ENCODE measurements around the gene BLTP2.
A peak's percentile ranks its signal among the peaks of the same experiment; 100 is the strongest.

BLTP2 gene

GRCh38 chr17:28643983-28644786 lies 773 bp downstream of the BLTP2 start:
- Histone ChIP-seq H3K9ac (ENCODE audit: low read length) (peak overlapping the region; percentile 19), H3K36me3 (ENCODE audit: control insufficient read depth, insufficient read depth, low read length) (peaks cover 37% of the 10 kb centered on the region), H3K27me3 (ENCODE audit: control insufficient read depth, insufficient read depth, low read length) (no peaks in the 10 kb centered on the region), H3K4me1 (ENCODE audit: control insufficient read depth, insufficient read depth, low read length) (peaks cover 12% of the 10 kb centered on the region), H3K27ac (ENCODE audit: low read depth, low read length) (peak overlapping the region; percentile 89), H3K4me3 (ENCODE audit: low read length) (peak overlapping the region; percentile 88)

GRCh38 chr17:28641579-28641978 lies 3.4 kb downstream of the BLTP2 start:
- Histone ChIP-seq H3K36me3 (ENCODE audit: control insufficient read depth, insufficient read depth, low read length) (peaks cover 50% of the 10 kb centered on the region), H3K9ac (ENCODE audit: low read length) (no peak overlapping the region), H3K4me1 (ENCODE audit: control insufficient read depth, insufficient read depth, low read length) (peaks cover 12% of the 10 kb centered on the region), H3K4me3 (ENCODE audit: low read length) (no peak overlapping the region), H3K27ac (ENCODE audit: low read depth, low read length) (no peak overlapping the region), H3K27me3 (ENCODE audit: control insufficient read depth, insufficient read depth, low read length) (no peaks in the 10 kb centered on the region)

GRCh38 chr17:28635506-28635905 lies 9.5 kb downstream of the BLTP2 start:
- Histone ChIP-seq H3K9ac (ENCODE audit: low read length) (no peak overlapping the region), H3K27me3 (ENCODE audit: control insufficient read depth, insufficient read depth, low read length) (no peaks in the 10 kb centered on the region), H3K4me1 (ENCODE audit: control insufficient read depth, insufficient read depth, low read length) (no peaks in the 10 kb centered on the region), H3K4me3 (ENCODE audit: low read length) (no peak overlapping the region), H3K27ac (ENCODE audit: low read depth, low read length) (no peak overlapping the region), H3K36me3 (ENCODE audit: control insufficient read depth, insufficient read depth, low read length) (peaks cover 77% of the 10 kb centered on the region)

- Histone ChIP-seq H3K27me3 (ENCODE audit: control insufficient read depth, insufficient read depth, low read length) (no peaks in the 10 kb centered on the region), H3K4me3 (ENCODE audit: low read length) (no peak overlapping the region), H3K36me3 (ENCODE audit: control insufficient read depth, insufficient read depth, low read length) (peaks cover 69% of the 10 kb centered on the region), H3K9ac (ENCODE audit: low read length) (no peak overlapping the region), H3K4me1 (ENCODE audit: control insufficient read depth, insufficient read depth, low read length) (no peaks in the 10 kb centered on the region), H3K27ac (ENCODE audit: low read depth, low read length) (no peak overlapping the region)
Measured at GRCh38 chr17:28634206-28634865, 10.6 kb downstream of the BLTP2 start.

GRCh38 chr17:28626818-28627217 lies 18.1 kb downstream of the BLTP2 start:
- no peaks in the 10 kb centered on the region for H3K4me1 ChIP-seq (ENCODE audit: control insufficient read depth, insufficient read depth, low read length)
- H3K27me3 ChIP-seq (ENCODE audit: control insufficient read depth, insufficient read depth, low read length), result no peaks in the 10 kb centered on the region
- no peak overlapping the region for H3K9ac ChIP-seq (ENCODE audit: low read length)
- H3K36me3 ChIP-seq (ENCODE audit: control insufficient read depth, insufficient read depth, low read length), result peaks cover 27% of the 10 kb centered on the region
- H3K4me3 ChIP-seq (ENCODE audit: low read length), result no peak overlapping the region
- no peak overlapping the region for H3K27ac ChIP-seq (ENCODE audit: low read depth, low read length)

GRCh38 chr17:28624148-28624547 lies 20.8 kb downstream of the BLTP2 start:
- H3K9ac ChIP-seq (ENCODE audit: low read length), result no peak overlapping the region
- H3K4me1 ChIP-seq (ENCODE audit: control insufficient read depth, insufficient read depth, low read length), result no peaks in the 10 kb centered on the region
- H3K36me3 ChIP-seq (ENCODE audit: control insufficient read depth, insufficient read depth, low read length), result peaks cover 45% of the 10 kb centered on the region
- no peaks in the 10 kb centered on the region for H3K27me3 ChIP-seq (ENCODE audit: control insufficient read depth, insufficient read depth, low read length)
- H3K27ac ChIP-seq (ENCODE audit: low read depth, low read length), result no peak overlapping the region
- H3K4me3 ChIP-seq (ENCODE audit: low read length), result no peak overlapping the region

DNA sequence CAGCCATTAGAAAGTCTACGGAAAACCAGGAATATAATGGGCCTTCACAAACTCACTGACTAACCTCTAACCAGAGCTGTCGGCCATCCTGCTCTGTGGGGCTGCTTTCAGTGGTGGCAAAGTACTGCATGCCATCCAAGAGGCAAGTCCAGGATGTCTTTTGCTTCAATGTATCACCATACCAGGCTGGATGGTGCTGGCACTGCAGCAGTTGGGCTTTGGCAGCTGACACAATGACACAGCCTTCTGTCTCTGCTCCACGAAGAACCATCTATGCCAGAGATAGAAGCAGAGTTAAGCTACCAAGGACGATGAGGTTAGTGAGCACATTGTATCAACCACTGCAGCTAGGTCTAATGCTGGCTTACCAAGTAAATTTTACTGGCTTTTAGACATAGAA lies 21.3 kb downstream of the BLTP2 start:
- Histone ChIP-seq H3K9ac (ENCODE audit: low read length) (no peak overlapping the region), H3K4me3 (ENCODE audit: low read length) (no peak overlapping the region), H3K27ac (ENCODE audit: low read depth, low read length) (no peak overlapping the region), H3K4me1 (ENCODE audit: control insufficient read depth, insufficient read depth, low read length) (no peaks in the 10 kb centered on the region), H3K36me3 (ENCODE audit: control insufficient read depth, insufficient read depth, low read length) (peaks cover 50% of the 10 kb centered on the region), H3K27me3 (ENCODE audit: control insufficient read depth, insufficient read depth, low read length) (no peaks in the 10 kb centered on the region)

- Histone ChIP-seq H3K4me1 (ENCODE audit: control insufficient read depth, insufficient read depth, low read length) (no peaks in the 10 kb centered on the region), H3K36me3 (ENCODE audit: control insufficient read depth, insufficient read depth, low read length) (peaks cover 45% of the 10 kb centered on the region), H3K4me3 (ENCODE audit: low read length) (no peak overlapping the region), H3K27me3 (ENCODE audit: control insufficient read depth, insufficient read depth, low read length) (no peaks in the 10 kb centered on the region), H3K9ac (ENCODE audit: low read length) (no peak overlapping the region), H3K27ac (ENCODE audit: low read depth, low read length) (no peak overlapping the region)
Measured at GRCh38 chr17:28622186-28622585, 22.8 kb downstream of the BLTP2 start.

DNA sequence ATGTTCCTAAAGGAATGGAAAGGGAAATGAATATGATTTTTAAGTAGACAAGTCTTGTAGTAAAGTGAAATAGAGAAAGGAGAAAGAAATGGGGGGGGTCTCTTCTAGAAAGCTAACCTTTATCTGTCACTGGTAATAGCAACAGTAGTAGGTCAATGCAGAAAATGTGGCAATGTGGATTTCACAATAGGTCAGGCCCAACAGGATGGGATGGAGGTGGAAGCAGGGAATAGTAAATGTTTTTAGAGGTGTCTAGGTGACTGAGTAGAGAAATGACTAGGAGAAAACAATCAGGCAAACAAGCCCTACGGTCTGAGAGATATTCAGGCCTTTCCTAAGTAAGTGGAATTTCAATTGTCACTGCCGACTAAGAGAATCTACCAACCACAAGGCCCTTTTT lies 24.9 kb downstream of the BLTP2 start:
- no peak overlapping the region for H3K27ac ChIP-seq (ENCODE audit: low read depth, low read length)
- no peak overlapping the region for H3K9ac ChIP-seq (ENCODE audit: low read length)
- H3K4me3 ChIP-seq (ENCODE audit: low read length), result no peak overlapping the region
- peaks cover 63% of the 10 kb centered on the region for H3K36me3 ChIP-seq (ENCODE audit: control insufficient read depth, insufficient read depth, low read length)
- no peaks in the 10 kb centered on the region for H3K4me1 ChIP-seq (ENCODE audit: control insufficient read depth, insufficient read depth, low read length)
- no peaks in the 10 kb centered on the region for H3K27me3 ChIP-seq (ENCODE audit: control insufficient read depth, insufficient read depth, low read length)

DNA sequence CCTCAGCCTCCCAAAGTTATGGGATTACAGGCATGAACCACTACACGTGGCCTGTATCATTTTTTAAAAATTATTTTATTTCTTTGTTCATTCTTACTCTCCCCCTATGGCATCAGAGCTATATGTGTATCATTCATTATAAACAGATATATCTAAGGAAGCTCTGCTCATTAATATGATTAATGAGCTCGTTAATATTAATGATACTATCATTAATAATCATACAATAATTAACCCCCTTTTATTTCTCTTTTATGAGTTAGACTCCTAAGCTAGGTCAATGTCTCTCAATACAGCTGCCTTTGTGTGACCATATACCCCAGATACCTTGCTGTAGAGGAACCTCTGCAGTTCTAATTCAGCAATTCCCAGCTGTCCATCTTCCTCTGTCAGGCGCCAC lies 26.5 kb downstream of the BLTP2 start:
- Histone ChIP-seq H3K4me3 (ENCODE audit: low read length) (no peak overlapping the region), H3K27me3 (ENCODE audit: control insufficient read depth, insufficient read depth, low read length) (no peaks in the 10 kb centered on the region), H3K4me1 (ENCODE audit: control insufficient read depth, insufficient read depth, low read length) (no peaks in the 10 kb centered on the region), H3K9ac (ENCODE audit: low read length) (no peak overlapping the region), H3K27ac (ENCODE audit: low read depth, low read length) (no peak overlapping the region), H3K36me3 (ENCODE audit: control insufficient read depth, insufficient read depth, low read length) (peaks cover 63% of the 10 kb centered on the region)

DNA sequence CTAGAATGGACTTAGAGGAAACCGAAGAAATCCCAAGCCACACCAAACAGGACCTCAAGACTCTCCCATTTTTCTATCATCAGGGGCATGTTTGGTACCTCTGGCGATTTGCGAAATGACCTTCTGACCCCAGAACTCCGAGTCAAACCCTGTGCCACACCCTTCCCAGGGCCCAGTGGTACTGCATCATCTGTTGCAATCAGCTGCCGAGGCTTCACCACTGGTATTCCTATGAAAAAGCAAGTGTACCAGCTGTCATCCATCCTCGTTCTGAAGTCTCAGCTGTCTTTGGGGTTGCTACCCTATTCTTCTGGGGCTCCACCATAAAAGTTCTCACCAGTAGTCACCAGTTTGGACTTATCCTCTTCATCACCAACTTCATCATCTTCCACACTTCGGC lies 28.7 kb downstream of the BLTP2 start:
- peaks cover 50% of the 10 kb centered on the region for H3K36me3 ChIP-seq (ENCODE audit: control insufficient read depth, insufficient read depth, low read length)

DNA sequence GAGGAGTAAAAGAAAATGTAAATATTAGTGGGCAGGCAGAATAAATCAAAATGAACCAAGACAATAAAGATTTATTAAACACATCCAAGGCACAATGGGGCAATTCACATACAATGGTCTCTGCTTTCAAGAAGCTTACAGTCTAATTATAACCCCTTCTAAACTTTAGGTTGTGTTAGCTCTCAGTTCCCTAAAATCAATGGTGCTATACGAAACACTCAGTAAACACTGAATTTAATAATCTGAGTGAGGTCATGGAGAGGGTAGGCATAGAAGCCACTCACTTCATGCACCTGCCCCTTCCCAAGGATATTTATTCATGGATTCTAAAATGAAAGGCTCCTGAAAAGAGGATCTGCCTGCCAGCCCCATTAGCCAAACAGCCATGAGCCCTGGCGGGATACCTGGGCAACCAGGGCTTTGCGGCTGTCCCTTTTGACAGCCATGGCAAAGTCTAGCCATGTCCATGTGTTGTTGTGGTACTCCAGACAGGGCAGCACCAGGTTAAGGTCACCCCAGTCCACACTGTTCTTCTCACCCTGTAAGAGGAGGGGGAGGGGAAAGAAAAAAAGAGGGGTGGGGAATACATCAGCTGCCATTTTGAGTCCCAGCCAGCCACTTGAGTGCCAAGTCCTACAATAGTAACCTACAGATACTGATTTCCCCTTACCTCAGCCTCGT lies 29.6 kb downstream of the BLTP2 start:
- Histone ChIP-seq H3K36me3 (ENCODE audit: control insufficient read depth, insufficient read depth, low read length) (peaks cover 41% of the 10 kb centered on the region), H3K9ac (ENCODE audit: low read length) (no peak overlapping the region), H3K4me3 (ENCODE audit: low read length) (no peak overlapping the region), H3K4me1 (ENCODE audit: control insufficient read depth, insufficient read depth, low read length) (no peaks in the 10 kb centered on the region), H3K27me3 (ENCODE audit: control insufficient read depth, insufficient read depth, low read length) (no peaks in the 10 kb centered on the region), H3K27ac (ENCODE audit: low read depth, low read length) (no peak overlapping the region)

More for the DNA sequence above, 28.7 kb downstream of the BLTP2 start:
- H3K27ac ChIP-seq (ENCODE audit: low read depth, low read length), result no peak overlapping the region
- H3K27me3 ChIP-seq (ENCODE audit: control insufficient read depth, insufficient read depth, low read length), result no peaks in the 10 kb centered on the region
- no peaks in the 10 kb centered on the region for H3K4me1 ChIP-seq (ENCODE audit: control insufficient read depth, insufficient read depth, low read length)
- no peak overlapping the region for H3K9ac ChIP-seq (ENCODE audit: low read length)
- no peak overlapping the region for H3K4me3 ChIP-seq (ENCODE audit: low read length)

Data from rectal smooth muscle tissue (tissue), 1 donor.